ENCODE data around the gene POLR2F. TPM values are rescaled to one million over a fixed set of nuclear protein-coding genes. Genes with fewer than 3 reads are reported as not detected.

Gene POLR2F
- total RNA-seq, 1 experiment from 2014 or later = 141 TPM

DNA sequence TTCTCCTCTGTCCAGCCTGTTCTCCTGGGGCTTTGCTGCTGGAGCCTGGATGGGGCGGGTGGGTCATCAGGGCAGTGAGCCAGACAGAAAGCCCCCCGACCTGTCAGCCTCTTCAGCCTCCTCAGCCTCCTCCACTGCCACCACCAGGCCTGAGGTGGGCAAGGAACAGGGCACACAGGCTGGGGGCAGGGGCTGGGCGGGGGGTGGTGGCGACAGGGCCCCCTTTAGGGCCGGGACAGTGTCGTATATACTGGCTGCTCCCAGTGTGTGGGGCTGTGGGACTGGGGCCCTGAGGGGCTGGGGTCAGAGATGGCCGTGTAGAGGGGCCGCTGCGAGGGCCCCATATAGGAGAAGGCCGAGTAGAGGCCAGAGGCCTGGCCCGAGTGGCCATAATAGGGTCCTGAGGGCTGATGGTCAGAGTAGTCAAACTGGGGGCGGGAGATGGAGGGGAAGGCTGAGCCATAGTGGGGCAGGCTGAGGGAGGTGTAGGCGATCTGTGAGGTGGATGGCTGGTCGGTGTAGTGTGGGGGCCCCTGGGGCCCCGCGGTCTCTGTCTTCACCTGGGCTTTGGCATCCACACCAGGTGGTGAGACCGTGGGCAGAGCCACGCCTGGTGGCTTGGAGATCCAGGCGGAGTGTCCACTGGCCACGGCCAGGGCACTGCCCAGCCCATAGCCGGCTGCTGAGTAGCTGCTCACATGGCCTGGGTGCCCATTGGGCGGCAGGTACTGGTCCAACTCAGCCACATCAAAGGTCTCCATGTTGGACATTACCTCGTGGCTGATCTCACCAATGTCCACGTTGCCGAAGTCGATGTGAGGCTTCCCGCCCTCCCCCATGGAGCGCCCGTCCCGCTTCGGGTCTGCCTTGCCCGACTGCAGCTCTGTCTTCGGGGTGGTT lies 20.0 kb downstream of the POLR2F start:
- TF ChIP-seq, protein P1, sequence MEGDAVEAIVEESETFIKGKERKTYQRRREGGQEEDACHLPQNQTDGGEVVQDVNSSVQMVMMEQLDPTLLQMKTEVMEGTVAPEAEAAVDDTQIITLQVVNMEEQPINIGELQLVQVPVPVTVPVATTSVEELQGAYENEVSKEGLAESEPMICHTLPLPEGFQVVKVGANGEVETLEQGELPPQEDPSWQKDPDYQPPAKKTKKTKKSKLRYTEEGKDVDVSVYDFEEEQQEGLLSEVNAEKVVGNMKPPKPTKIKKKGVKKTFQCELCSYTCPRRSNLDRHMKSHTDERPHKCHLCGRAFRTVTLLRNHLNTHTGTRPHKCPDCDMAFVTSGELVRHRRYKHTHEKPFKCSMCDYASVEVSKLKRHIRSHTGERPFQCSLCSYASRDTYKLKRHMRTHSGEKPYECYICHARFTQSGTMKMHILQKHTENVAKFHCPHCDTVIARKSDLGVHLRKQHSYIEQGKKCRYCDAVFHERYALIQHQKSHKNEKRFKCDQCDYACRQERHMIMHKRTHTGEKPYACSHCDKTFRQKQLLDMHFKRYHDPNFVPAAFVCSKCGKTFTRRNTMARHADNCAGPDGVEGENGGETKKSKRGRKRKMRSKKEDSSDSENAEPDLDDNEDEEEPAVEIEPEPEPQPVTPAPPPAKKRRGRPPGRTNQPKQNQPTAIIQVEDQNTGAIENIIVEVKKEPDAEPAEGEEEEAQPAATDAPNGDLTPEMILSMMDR (conservative IDR thresholded peaks at IDR 0.05) = no peak
- no peak overlapping the region for H3K23ac ChIP-seq (ENCODE audit: insufficient read length, low read depth, low read length)
- H3T11ph ChIP-seq (ENCODE audit: low read length) = no peak overlapping the region
- peaks cover 6 to 46% (median 30%) of the 10 kb centered on the region in 3 experiments; a peak in 6 of 7 replicates for H3K36me3 Mint-ChIP-seq (ENCODE audit: insufficient read depth in 1 of 3, low read depth in 3 of 3)
- no peak overlapping the region for H3K4me2 ChIP-seq (ENCODE audit: insufficient read depth, insufficient read length, low read length)
- no peak overlapping the region for H3K4me3 Mint-ChIP-seq
- no peak overlapping the region for H2BK15ac ChIP-seq (ENCODE audit: low read depth, low read length)
- peaks cover 3% of the 10 kb centered on the region for H4K20me1 ChIP-seq (ENCODE audit: control insufficient read depth, insufficient read depth, insufficient read length)
- no peaks in the 10 kb centered on the region for H3K79me1 ChIP-seq (ENCODE audit: insufficient read depth, low read depth, low read length, poor library complexity, severe bottlenecking)
- no peaks in the 10 kb centered on the region for H3K27me3 ChIP-seq (ENCODE audit: insufficient read depth, low read length)
- H3K9me3 Mint-ChIP-seq = 0 out of 5 replicates have a peak, but pooled peaks cover 0 to 3% of the 10 kb centered on the region in 2 experiments
- H3K27me3 Mint-ChIP-seq (ENCODE audit: low read depth) = no peaks in the 10 kb centered on the region; the same call in 1 of the 2 replicates
- H4K5ac ChIP-seq (ENCODE audit: insufficient read length, low read depth, low read length) = no peak overlapping the region
- H3K4me1 Mint-ChIP-seq = peaks cover 21 to 38% of the 10 kb centered on the region in 2 experiments
- H3K27ac Mint-ChIP-seq = peak overlapping the region in 2 of 3 experiments; percentile 77 to 82; a peak in 2 of 7 replicates
- H3K14ac ChIP-seq (ENCODE audit: insufficient read depth, low read length) = no peak overlapping the region; the same call in 1 of the 2 replicates
- no peak overlapping the region for H3K56ac ChIP-seq (ENCODE audit: insufficient read length, low read depth, low read length)
- H2BK120ac ChIP-seq (ENCODE audit: low read depth, low read length, poor library complexity, severe bottlenecking) = no peak overlapping the region
- no peak overlapping the region for H3K9ac ChIP-seq (ENCODE audit: extremely low read depth, insufficient read length, low read length)
- no peak overlapping the region for H2BK5ac ChIP-seq (ENCODE audit: insufficient read length, low read length)
- no peak overlapping the region for H3K4ac ChIP-seq (ENCODE audit: low read depth, low read length)
- DNase-seq = no peak
- H3K9me3 ChIP-seq (ENCODE audit: control insufficient read depth, low read depth, low read length) = no peaks in the 10 kb centered on the region
- no peak overlapping the region for H2AFZ ChIP-seq (ENCODE audit: low read length)
- no peak overlapping the region for H4K8ac ChIP-seq (replicated peaks; ENCODE audit: insufficient read length, low read depth, low read length)
- H3K4me1 ChIP-seq (ENCODE audit: insufficient read depth, low read length) = no peaks in the 10 kb centered on the region; the same call in 1 of the 2 replicates
- no peak overlapping the region for H2AK5ac ChIP-seq (ENCODE audit: insufficient read length, low read length)
- no CpG with 5 or more reads among the region's 33 CpGs for WGBS (ENCODE audit: extremely low coverage, insufficient read length, low lambda C conversion rate)
- H2BK20ac ChIP-seq (ENCODE audit: low read depth, low read length, poor library complexity, severe bottlenecking) = no peak overlapping the region
- H4K91ac ChIP-seq (ENCODE audit: insufficient read length, low read depth, low read length) = no peak overlapping the region
- no peak overlapping the region for H3K18ac ChIP-seq (ENCODE audit: insufficient read length, low read depth, low read length)
- H3K79me2 ChIP-seq (ENCODE audit: insufficient read depth, low read length) = no peaks in the 10 kb centered on the region
- no peaks in the 10 kb centered on the region for H3K23me2 ChIP-seq (ENCODE audit: insufficient read length, low read depth, low read length, poor library complexity, severe bottlenecking)
- no peak overlapping the region for H2BK12ac ChIP-seq (ENCODE audit: insufficient read length, low read depth, low read length)
- no peak overlapping the region for H3K27ac ChIP-seq (ENCODE audit: insufficient read length, low read depth, low read length)

All from H9 (cell line).